Measurements from ENCODE around the gene TPD52L2. TPM values are rescaled to one million over a fixed set of nuclear protein-coding genes. Genes with fewer than 3 reads are reported as not detected.

Gene TPD52L2
- total and polyA plus RNA-seq, 2 donors (not counting 1 experiment from before 2014, with no cell fraction given) = 39.9 to 41.3 TPM

DNA sequence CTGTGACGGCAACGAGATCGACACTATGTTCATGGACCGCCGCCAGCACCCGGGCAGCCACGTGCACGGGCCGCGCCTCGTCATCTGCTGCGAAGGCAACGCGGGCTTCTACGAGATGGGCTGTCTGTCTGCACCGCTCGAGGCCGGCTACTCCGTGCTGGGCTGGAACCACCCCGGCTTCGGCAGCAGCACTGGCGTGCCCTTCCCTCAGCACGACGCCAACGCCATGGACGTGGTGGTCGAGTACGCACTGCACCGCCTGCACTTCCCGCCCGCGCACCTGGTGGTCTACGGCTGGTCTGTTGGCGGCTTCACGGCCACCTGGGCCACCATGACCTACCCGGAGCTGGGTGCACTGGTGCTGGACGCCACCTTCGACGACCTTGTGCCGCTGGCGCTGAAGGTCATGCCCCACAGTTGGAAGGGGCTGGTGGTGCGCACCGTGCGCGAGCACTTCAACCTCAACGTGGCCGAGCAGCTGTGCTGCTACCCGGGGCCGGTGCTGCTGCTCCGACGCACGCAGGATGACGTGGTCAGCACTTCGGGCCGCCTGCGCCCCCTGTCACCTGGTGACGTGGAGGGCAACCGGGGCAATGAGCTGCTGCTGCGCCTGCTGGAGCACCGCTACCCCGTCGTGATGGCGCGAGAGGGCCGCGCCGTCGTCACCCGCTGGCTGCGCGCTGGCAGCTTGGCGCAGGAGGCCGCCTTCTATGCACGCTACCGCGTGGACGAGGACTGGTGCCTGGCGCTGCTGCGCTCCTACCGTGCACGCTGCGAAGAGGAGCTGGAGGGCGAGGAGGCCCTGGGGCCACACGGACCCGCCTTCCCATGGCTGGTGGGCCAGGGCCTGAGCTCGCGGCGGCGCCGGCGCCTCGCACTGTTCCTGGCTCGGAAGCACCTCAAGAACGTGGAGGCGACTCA is 2.8 kb upstream of the TPD52L2 start:
- H3K9me3 ChIP-seq (ENCODE audit: control extremely low read depth in 1 of 3, control insufficient read depth in 2 of 3, insufficient read depth in 1 of 3, low read length in 2 of 3) = no peaks in the 10 kb centered on the region
- Mint-ChIP-seq H3K4me3 (no peak overlapping the region), H3K27ac (no peak overlapping the region), H3K9me3 (ENCODE audit: insufficient read depth) (no peaks in the 10 kb centered on the region), H3K4me1 (peaks cover 44% of the 10 kb centered on the region), H3K27me3 (no peaks in the 10 kb centered on the region)
- H4K20me1 ChIP-seq (ENCODE audit: control insufficient read depth, insufficient read depth, low read length, poor library complexity, severe bottlenecking) = no peaks in the 10 kb centered on the region
- no peak for TF ChIP-seq EZH2 (IDR thresholded peaks at IDR 0.05; ENCODE audit: borderline replicate concordance, insufficient read depth, low read depth, low read length, poor library complexity, severe bottlenecking)
- TF ChIP-seq, protein P1, sequence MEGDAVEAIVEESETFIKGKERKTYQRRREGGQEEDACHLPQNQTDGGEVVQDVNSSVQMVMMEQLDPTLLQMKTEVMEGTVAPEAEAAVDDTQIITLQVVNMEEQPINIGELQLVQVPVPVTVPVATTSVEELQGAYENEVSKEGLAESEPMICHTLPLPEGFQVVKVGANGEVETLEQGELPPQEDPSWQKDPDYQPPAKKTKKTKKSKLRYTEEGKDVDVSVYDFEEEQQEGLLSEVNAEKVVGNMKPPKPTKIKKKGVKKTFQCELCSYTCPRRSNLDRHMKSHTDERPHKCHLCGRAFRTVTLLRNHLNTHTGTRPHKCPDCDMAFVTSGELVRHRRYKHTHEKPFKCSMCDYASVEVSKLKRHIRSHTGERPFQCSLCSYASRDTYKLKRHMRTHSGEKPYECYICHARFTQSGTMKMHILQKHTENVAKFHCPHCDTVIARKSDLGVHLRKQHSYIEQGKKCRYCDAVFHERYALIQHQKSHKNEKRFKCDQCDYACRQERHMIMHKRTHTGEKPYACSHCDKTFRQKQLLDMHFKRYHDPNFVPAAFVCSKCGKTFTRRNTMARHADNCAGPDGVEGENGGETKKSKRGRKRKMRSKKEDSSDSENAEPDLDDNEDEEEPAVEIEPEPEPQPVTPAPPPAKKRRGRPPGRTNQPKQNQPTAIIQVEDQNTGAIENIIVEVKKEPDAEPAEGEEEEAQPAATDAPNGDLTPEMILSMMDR (IDR thresholded peaks at IDR 0.05) = no peak
- CTCF ChIA-PET = interaction anchor here (1.2 to 4.4 kb wide), 3 partner anchors 76 to 366 kb away, joined by 5 to 29 read pairs (median 16); partner anchors contain the start of gene PTK6
- H3K4me1 ChIP-seq (ENCODE audit: control insufficient read depth in 2 of 2, insufficient read depth in 2 of 2, low read length in 2 of 2) = peaks cover 33 to 41% of the 10 kb centered on the region in 2 donors
- ATAC-seq (ENCODE audit: low read depth) (no peak), DNase-seq (no peak)
- H3K9ac ChIP-seq (ENCODE audit: low read length) = no peak overlapping the region
- no peak overlapping the region for H3K27ac ChIP-seq (ENCODE audit: low read length in 2 of 2)
- POLR2A ChIA-PET = no interaction called here
- no peaks in the 10 kb centered on the region for H3K27me3 ChIP-seq (replicated peaks in 1 of 4; ENCODE audit: control extremely low read depth in 1 of 4, control insufficient read depth in 3 of 4, insufficient read depth in 4 of 4, low read length in 3 of 4)
- WGBS (ENCODE audit: insufficient coverage) = 98% methylated on average over 92 of the region's 95 CpGs
- H3K36me3 ChIP-seq (replicated peaks in 1 of 2; ENCODE audit: control extremely low read depth in 1 of 2, control insufficient read depth in 1 of 2, extremely low read depth in 1 of 2, insufficient read depth in 2 of 2, low read length in 1 of 2) = peaks cover 0 to 4% of the 10 kb centered on the region in 2 experiments
- H3K4me3 ChIP-seq (ENCODE audit: control extremely low read depth in 1 of 5, extremely low read depth in 1 of 5, insufficient read depth in 1 of 5, low read depth in 2 of 5, low read length in 4 of 5) = no peak overlapping the region
- no peak overlapping the region for H2AFZ ChIP-seq (ENCODE audit: insufficient read depth, low read depth, low read length, poor library complexity, severe bottlenecking)
- no peak overlapping the region for H3K4me2 ChIP-seq (replicated peaks; ENCODE audit: low read depth, low read length, poor library complexity, severe bottlenecking)
- intact Hi-C loops (cut with micrococcal nuclease) = no loop called here
- peaks cover 27% of the 10 kb centered on the region for H3K79me2 ChIP-seq (ENCODE audit: control insufficient read depth, insufficient read depth, low read length)
